Measurements from ENCODE around the gene GOLGA8M.
"Not testable (repeated sequence)": the region's sequence is repeated elsewhere in the genome, so short reads cannot be mapped to it uniquely, and the experiment has no call there.

- not testable (repeated sequence) for TF ChIP-seq CTCF, POLR2A (IDR thresholded peaks at IDR 0.05)
Measured at GRCh38 chr15:28672122-28672521, 40.1 kb downstream of the GOLGA8M start.

Measured in esophagus squamous epithelium (tissue), 4 donors.